HG02759 (cell line): ENCODE measurements around the gene GSE1.
"Not testable (repeated sequence)": the region's sequence is repeated elsewhere in the genome, so short reads cannot be mapped to it uniquely, and the experiment has no call there.

ENCODE experiments used
- ATAC-seq: cut with Tn5 transposase; IDR thresholded peaks from one replicate; pipeline ENCODE4 v1.9.1; 2021; ENCODE audit warnings: mild to moderate bottlenecking, moderate library complexity; ENCODE audit not compliant: unreplicated experiment

Gene GSE1

GRCh38 chr16:85589688-85590505 is 23.2 kb upstream of the GSE1 start:
- no peak for ATAC-seq

- no peak for ATAC-seq
Observed at GRCh38 chr16:85590506-85590832, 22.7 kb upstream of the GSE1 start.

- no peak for ATAC-seq
Observed at GRCh38 chr16:85591381-85591780, 21.7 kb upstream of the GSE1 start.

- not testable (repeated sequence) for ATAC-seq
Observed at GRCh38 chr16:85592277-85592676, 20.8 kb upstream of the GSE1 start.

GRCh38 chr16:85592700-85593493 is 20.2 kb upstream of the GSE1 start:
- no peak for ATAC-seq

- ATAC-seq = no peak
Observed at GRCh38 chr16:85593494-85594221, 19.5 kb upstream of the GSE1 start.

GRCh38 chr16:85594273-85594977 is 18.7 kb upstream of the GSE1 start:
- ATAC-seq = no peak

- ATAC-seq = no peak
Observed at GRCh38 chr16:85594978-85595661, 18.0 kb upstream of the GSE1 start.

- ATAC-seq = no peak
Observed at GRCh38 chr16:85595812-85596502, 17.2 kb upstream of the GSE1 start.

- no peak for ATAC-seq
Observed at GRCh38 chr16:85598141-85598540, 15.0 kb upstream of the GSE1 start.

- no peak for ATAC-seq
Observed at GRCh38 chr16:85600078-85600477, 13.0 kb upstream of the GSE1 start.

- no peak for ATAC-seq
Observed at GRCh38 chr16:85600530-85601271, 12.4 kb upstream of the GSE1 start.

- ATAC-seq = no peak
Observed at GRCh38 chr16:85601272-85601639, 11.9 kb upstream of the GSE1 start.

GRCh38 chr16:85601730-85602401 is 11.3 kb upstream of the GSE1 start:
- no peak for ATAC-seq

- no peak for ATAC-seq
Observed at GRCh38 chr16:85602402-85603202, 10.5 kb upstream of the GSE1 start.

- ATAC-seq = no peak
Observed at GRCh38 chr16:85603203-85603755, 9.8 kb upstream of the GSE1 start.

GRCh38 chr16:85604145-85604705 is 8.9 kb upstream of the GSE1 start:
- ATAC-seq = no peak
